AG09309 (cell line): ENCODE data around the gene AHSG.

Experiments used
- DNase-seq: peaks from one replicate; pipeline ENCODE4 v3.0.0-alpha.2; 2010; ENCODE audit warnings: low read depth
- H3K4me3 ChIP-seq: 2 replicates; pipeline ENCODE4 v1.5.1; 2011; ENCODE audit warnings: mild to moderate bottlenecking, low read depth, low read length, moderate library complexity; ENCODE audit not compliant: control insufficient read depth
- CTCF ChIP-seq: IDR thresholded peaks from 2 replicates; pipeline ENCODE4 v1.5.1; 2011; ENCODE audit warnings: mild to moderate bottlenecking, low read depth, low read length, inconsistent platforms; ENCODE audit not compliant: insufficient read depth, control insufficient read depth; ENCODE audit errors: missing control alignments

The AHSG gene

GRCh38 chr3:186608624-186609215 lies 4.1 kb upstream of the AHSG start:
- no peak overlapping the region for H3K4me3 ChIP-seq
- no peak for DNase-seq
- no peak for TF ChIP-seq CTCF

DNA sequence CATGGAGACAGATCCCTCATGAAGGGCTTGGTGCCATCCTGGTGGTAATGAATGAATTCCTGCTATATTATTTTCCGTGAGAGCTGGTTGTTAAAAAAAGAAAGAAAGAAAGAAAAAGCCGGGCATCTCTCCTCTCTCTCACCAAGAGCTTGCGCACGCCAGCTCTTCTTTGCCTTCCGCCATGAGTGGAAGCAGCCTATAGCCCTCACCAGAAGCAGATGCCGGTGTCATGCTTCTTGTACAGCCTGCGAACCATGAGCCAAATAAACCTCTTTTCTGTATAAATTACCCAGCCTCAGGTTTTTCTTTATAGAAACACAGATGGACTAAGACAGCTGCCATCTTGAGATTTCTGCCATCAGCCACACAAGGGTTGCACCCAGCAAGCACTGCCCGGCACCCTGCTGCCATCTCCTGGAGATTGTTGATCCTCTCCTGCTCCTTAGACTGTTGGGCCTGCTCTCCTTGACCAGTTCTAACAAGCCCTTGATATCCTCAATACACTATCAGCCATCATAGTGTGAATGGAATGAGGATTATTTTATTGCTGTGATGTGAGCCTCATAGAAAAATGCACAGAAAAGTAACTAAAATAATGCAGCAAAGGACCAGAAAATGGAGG lies 3.5 kb upstream of the AHSG start:
- DNase-seq: no peak
- H3K4me3 ChIP-seq: no peak overlapping the region
- TF ChIP-seq CTCF: peak; percentile 41

GRCh38 chr3:186612065-186612464 lies 795 bp upstream of the AHSG start:
- H3K4me3 ChIP-seq: no peak overlapping the region
- TF ChIP-seq CTCF: no peak
- no peak for DNase-seq

GRCh38 chr3:186613637-186614265 lies 891 bp downstream of the AHSG start:
- H3K4me3 ChIP-seq: no peak overlapping the region
- no peak for TF ChIP-seq CTCF
- DNase-seq: no peak

GRCh38 chr3:186614266-186614596 lies 1.4 kb downstream of the AHSG start:
- DNase-seq: no peak
- TF ChIP-seq CTCF: no peak
- H3K4me3 ChIP-seq: no peak overlapping the region

DNA sequence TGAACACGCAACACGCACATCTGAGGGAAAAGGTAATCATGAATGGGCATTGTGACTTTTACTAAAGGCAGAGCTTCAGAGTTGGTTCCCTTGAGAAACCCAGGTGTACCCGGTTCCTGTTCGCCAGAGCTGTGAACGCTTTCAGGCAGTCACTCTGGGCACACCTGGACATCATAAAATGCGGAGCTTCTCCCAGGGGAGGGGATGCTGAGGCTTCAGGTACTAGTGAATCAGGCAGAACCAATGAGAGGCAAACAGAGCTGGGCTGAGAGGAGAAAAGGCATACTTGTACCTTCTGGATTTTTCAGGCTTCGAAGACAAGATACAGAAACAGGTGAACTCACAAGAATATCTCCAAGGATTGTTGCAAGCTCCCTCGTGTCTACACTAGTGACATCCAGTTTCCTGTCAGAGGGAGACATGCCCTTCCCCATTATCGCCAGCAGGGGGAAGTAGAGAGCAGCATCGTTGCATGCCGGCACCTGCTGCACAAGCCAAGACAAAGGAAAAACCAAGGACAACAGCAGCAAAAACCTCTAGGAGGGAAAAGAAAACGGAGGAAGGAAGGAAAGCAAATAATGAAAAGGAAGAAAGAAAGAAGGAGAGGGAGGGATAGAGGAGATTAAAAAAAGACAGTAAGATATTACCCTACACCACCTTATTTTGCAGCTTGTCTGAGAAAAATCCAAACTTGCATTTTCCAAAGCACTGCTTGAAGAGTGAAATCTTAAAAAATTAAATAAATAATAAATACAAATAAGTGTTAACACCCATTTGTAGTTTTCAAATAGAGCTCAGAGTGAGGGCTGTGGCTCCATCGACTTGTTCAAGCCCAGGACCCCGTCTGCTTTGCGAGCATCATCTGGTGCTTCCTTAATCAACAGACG lies 2.0 kb downstream of the AHSG start:
- TF ChIP-seq CTCF: peak; percentile 99
- H3K4me3 ChIP-seq: no peak overlapping the region
- peak; percentile 13 for DNase-seq
